K562 (cell line): ENCODE results near the gene DIP2B.

Experiments used
- EP300 ChIP-seq: IDR thresholded peaks from 2 replicates; pipeline ENCODE4 v1.6.1; 2012; ENCODE audit warnings: low read length, improper control_type of control experiment
- KLF16 ChIP-seq: IDR thresholded peaks from 2 replicates; pipeline ENCODE4 v1.6.1; 2016; ENCODE audit warnings: antibody characterized with exemption
- MEF2D ChIP-seq: conservative IDR thresholded peaks from 2 replicates; pipeline ENCODE4 v1.6.1; 2016; ENCODE audit warnings: low read depth, missing genetic modification characterization, missing compliant biosample characterization
- POLR2AphosphoS5 ChIP-seq: IDR thresholded peaks from 2 replicates; pipeline ENCODE4 v1.6.1; 2011; ENCODE audit warnings: mild to moderate bottlenecking, low read depth, low read length, moderate library complexity; ENCODE audit not compliant: control insufficient read depth, insufficient read depth
- RBM22 ChIP-seq: fragments of 200-400 bp; formaldehyde crosslinking; IDR thresholded peaks from 2 replicates; pipeline ENCODE4 v1.6.1; 2018; ENCODE audit warnings: low read length, low read depth; ENCODE audit not compliant: poor library complexity, severe bottlenecking
- RBM25 ChIP-seq: fragments of 200-400 bp; formaldehyde crosslinking; IDR thresholded peaks from 2 replicates; pipeline ENCODE4 v1.6.1; 2018; ENCODE audit warnings: low read length, low read depth, moderate library complexity; ENCODE audit not compliant: severe bottlenecking
- RFX5 ChIP-seq: IDR thresholded peaks from 2 replicates; pipeline ENCODE4 v1.6.1; 2011; ENCODE audit warnings: low read depth, mild to moderate bottlenecking, improper control_type of control experiment, low read length
- STAT6 ChIP-seq: sonication (generic); formaldehyde crosslinking; IDR thresholded peaks from 2 replicates; pipeline ENCODE4 v1.8.1; 2023; ENCODE audit warnings: mild to moderate bottlenecking, missing genetic modification reagents
- TSC22D4 ChIP-seq: fragments of 450-650 bp; IDR thresholded peaks from 2 replicates; pipeline ENCODE4 v1.6.1; 2016; ENCODE audit warnings: missing genetic modification characterization, missing biosample characterization, control low read depth
- ZNF124 ChIP-seq: sonication (generic); formaldehyde crosslinking; IDR thresholded peaks from 2 replicates; pipeline ENCODE4 v1.8.1; 2022; ENCODE audit warnings: missing genetic modification reagents
- TF ChIP-seq, protein P1 (sequence below), 3 experiments: IDR thresholded peaks in 2 of 3; conservative IDR thresholded peaks in 1 of 3; 2 replicates each; pipeline ENCODE4 v1.5.1; 2011 to 2012; ENCODE audit warnings: low read length in 3 of 3, mild to moderate bottlenecking in 3 of 3, control low read depth in 2 of 3, improper control_type of control experiment in 1 of 3, inconsistent platforms in 1 of 3, low read depth in 1 of 3, mixed read lengths in 1 of 3, moderate library complexity in 1 of 3; ENCODE audit not compliant: insufficient read depth in 2 of 3
- TF ChIP-seq, protein P2 (sequence below), 2 experiments: fragments of 450-650 bp in 1 of 2; sonication (generic) in 1 of 2; formaldehyde crosslinking; conservative IDR thresholded peaks; 2 replicates each; pipeline versions ENCODE4 v1.4.0 to v1.8.1; 2020 to 2022; ENCODE audit warnings: mild to moderate bottlenecking in 1 of 2, missing genetic modification reagents in 1 of 2
- TF ChIP-seq, protein P3 (sequence below), 2 experiments: fragments of 450-650 bp in 1 of 2; sonication (generic) in 1 of 2; formaldehyde crosslinking in 1 of 2; IDR thresholded peaks in 1 of 2; conservative IDR thresholded peaks in 1 of 2; 2 replicates each; pipeline versions ENCODE4 v1.6.1 to v1.8.1; 2016 to 2023; ENCODE audit warnings: mild to moderate bottlenecking in 2 of 2, moderate library complexity in 2 of 2, inconsistent platforms in 1 of 2, missing genetic modification reagents in 1 of 2

DNA sequence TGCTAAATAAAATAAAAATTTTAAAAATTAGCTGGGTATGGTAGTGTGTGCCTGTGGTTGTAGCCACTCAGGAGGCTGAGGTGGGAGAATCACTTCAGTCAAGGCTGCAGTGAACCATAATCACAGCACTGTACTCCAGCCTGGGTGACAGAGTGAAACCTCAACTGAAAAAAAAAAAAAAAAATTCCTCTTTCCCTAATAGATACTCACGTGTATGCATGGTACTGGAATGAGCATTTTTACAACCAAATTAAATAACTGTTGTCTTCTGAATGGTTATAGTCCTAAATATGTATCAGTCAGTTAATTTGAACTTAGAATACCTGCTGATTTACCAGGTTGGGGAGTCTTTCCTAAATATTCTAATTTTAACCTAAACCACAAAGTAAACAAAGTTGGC, 160.8 kb downstream of the DIP2B start:
- TF ChIP-seq RBM22 (no peak), RBM25 (no peak), KLF16 (no peak), POLR2AphosphoS5 (no peak), EP300 (no peak), STAT6 (CRISPR knock-in tag) (no peak), ZNF124 (CRISPR knock-in tag) (no peak), RFX5 (no peak), TSC22D4 (no peak), MEF2D (tag) (no peak)
- TF ChIP-seq, protein P1, sequence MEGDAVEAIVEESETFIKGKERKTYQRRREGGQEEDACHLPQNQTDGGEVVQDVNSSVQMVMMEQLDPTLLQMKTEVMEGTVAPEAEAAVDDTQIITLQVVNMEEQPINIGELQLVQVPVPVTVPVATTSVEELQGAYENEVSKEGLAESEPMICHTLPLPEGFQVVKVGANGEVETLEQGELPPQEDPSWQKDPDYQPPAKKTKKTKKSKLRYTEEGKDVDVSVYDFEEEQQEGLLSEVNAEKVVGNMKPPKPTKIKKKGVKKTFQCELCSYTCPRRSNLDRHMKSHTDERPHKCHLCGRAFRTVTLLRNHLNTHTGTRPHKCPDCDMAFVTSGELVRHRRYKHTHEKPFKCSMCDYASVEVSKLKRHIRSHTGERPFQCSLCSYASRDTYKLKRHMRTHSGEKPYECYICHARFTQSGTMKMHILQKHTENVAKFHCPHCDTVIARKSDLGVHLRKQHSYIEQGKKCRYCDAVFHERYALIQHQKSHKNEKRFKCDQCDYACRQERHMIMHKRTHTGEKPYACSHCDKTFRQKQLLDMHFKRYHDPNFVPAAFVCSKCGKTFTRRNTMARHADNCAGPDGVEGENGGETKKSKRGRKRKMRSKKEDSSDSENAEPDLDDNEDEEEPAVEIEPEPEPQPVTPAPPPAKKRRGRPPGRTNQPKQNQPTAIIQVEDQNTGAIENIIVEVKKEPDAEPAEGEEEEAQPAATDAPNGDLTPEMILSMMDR (IDR thresholded peaks at IDR 0.05 in 2 of 3, conservative IDR thresholded peaks at IDR 0.05 in 1 of 3; ENCODE audit: insufficient read depth in 2 of 3, low read depth in 1 of 3, low read length in 3 of 3): no peak
- TF ChIP-seq, protein P2, sequence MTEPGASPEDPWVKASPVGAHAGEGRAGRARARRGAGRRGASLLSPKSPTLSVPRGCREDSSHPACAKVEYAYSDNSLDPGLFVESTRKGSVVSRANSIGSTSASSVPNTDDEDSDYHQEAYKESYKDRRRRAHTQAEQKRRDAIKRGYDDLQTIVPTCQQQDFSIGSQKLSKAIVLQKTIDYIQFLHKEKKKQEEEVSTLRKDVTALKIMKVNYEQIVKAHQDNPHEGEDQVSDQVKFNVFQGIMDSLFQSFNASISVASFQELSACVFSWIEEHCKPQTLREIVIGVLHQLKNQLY (CRISPR knock-in tag; conservative IDR thresholded peaks at IDR 0.05): no peak
- TF ChIP-seq, protein P3, sequence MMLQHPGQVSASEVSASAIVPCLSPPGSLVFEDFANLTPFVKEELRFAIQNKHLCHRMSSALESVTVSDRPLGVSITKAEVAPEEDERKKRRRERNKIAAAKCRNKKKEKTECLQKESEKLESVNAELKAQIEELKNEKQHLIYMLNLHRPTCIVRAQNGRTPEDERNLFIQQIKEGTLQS (IDR thresholded peaks at IDR 0.05): no peak
- TF ChIP-seq, protein P3 (CRISPR knock-in tag; conservative IDR thresholded peaks at IDR 0.05): no peak
